Measurements from ENCODE around the gene UFC1.

The UFC1 gene

GRCh38 chr1:161153682-161154337 lies at the start of gene UFC1:
Gene UFC1, plus strand, starts transcription at chr1:161153978. Its CDS starts 20 bp downstream, at chr1:161153998.
- H2AFZ ChIP-seq (ENCODE audit: low read depth): peak within 1 kb of the TSS; percentile 78
- H3K27me3 ChIP-seq (ENCODE audit: insufficient read depth, low read depth): no peaks in the 10 kb centered on the region
- H3K36me3 ChIP-seq (ENCODE audit: insufficient read depth): no peaks in the 10 kb centered on the region
- peak within 1 kb of the TSS; percentile 52 for H3K4me2 ChIP-seq
- H4K20me1 ChIP-seq (ENCODE audit: insufficient read depth): no peaks in the 10 kb centered on the region
- H3K27ac ChIP-seq: peak within 1 kb of the TSS; percentile 88
- H3K79me2 ChIP-seq (ENCODE audit: insufficient read depth, low read depth): peaks cover 19% of the 10 kb centered on the region; the same call in 1 of the 2 replicates
- peak within 1 kb of the TSS; percentile 99 for H3K4me3 ChIP-seq (IDR thresholded peaks at IDR 0.05; ENCODE audit: insufficient read depth, low read depth, low read length)
- H3K4me1 ChIP-seq (ENCODE audit: low read depth, poor library complexity, severe bottlenecking): peaks cover 30% of the 10 kb centered on the region
- TF ChIP-seq CTCF (conservative IDR thresholded peaks at IDR 0.05; ENCODE audit: low read depth, low read length): no peak
- H3K9ac ChIP-seq: peak within 1 kb of the TSS; percentile 89

- Histone ChIP-seq H3K27ac (no peak overlapping the region), H3K4me1 (ENCODE audit: low read depth, poor library complexity, severe bottlenecking) (peaks cover 5% of the 10 kb centered on the region), H3K4me2 (no peak overlapping the region), H3K4me3 (IDR thresholded peaks at IDR 0.05; ENCODE audit: insufficient read depth, low read depth, low read length) (no peak overlapping the region), H2AFZ (ENCODE audit: low read depth) (no peak overlapping the region), H4K20me1 (ENCODE audit: insufficient read depth) (peaks cover 20% of the 10 kb centered on the region; the same call in 1 of the 2 replicates), H3K9ac (no peak overlapping the region), H3K79me2 (ENCODE audit: insufficient read depth, low read depth) (peaks cover 88% of the 10 kb centered on the region), H3K27me3 (ENCODE audit: insufficient read depth, low read depth) (no peaks in the 10 kb centered on the region), H3K36me3 (ENCODE audit: insufficient read depth) (no peaks in the 10 kb centered on the region; the same call in 1 of the 2 replicates)
- TF ChIP-seq CTCF (conservative IDR thresholded peaks at IDR 0.05; ENCODE audit: low read depth, low read length): no peak
These were observed 47.3 kb upstream of the UFC1 start for GRCh38 chr1:161106431-161106830.

GRCh38 chr1:161111117-161111516 lies 42.7 kb upstream of the UFC1 start:
- Histone ChIP-seq H3K27ac (no peak overlapping the region), H3K4me2 (no peak overlapping the region), H3K79me2 (ENCODE audit: insufficient read depth, low read depth) (peaks cover 95% of the 10 kb centered on the region), H3K9ac (no peak overlapping the region), H2AFZ (ENCODE audit: low read depth) (no peak overlapping the region), H3K4me3 (IDR thresholded peaks at IDR 0.05; ENCODE audit: insufficient read depth, low read depth, low read length) (no peak overlapping the region), H3K36me3 (ENCODE audit: insufficient read depth) (no peaks in the 10 kb centered on the region; the same call in 1 of the 2 replicates), H4K20me1 (ENCODE audit: insufficient read depth) (peaks cover 45% of the 10 kb centered on the region), H3K27me3 (ENCODE audit: insufficient read depth, low read depth) (no peaks in the 10 kb centered on the region), H3K4me1 (ENCODE audit: low read depth, poor library complexity, severe bottlenecking) (peaks cover 45% of the 10 kb centered on the region)
- no peak for TF ChIP-seq CTCF (conservative IDR thresholded peaks at IDR 0.05; ENCODE audit: low read depth, low read length)

- Histone ChIP-seq H3K4me1 (ENCODE audit: low read depth, poor library complexity, severe bottlenecking) (peaks cover 49% of the 10 kb centered on the region), H3K4me2 (no peak overlapping the region), H3K9ac (no peak overlapping the region), H3K27me3 (ENCODE audit: insufficient read depth, low read depth) (no peaks in the 10 kb centered on the region), H3K79me2 (ENCODE audit: insufficient read depth, low read depth) (peaks cover 95% of the 10 kb centered on the region), H3K4me3 (IDR thresholded peaks at IDR 0.05; ENCODE audit: insufficient read depth, low read depth, low read length) (no peak overlapping the region), H2AFZ (ENCODE audit: low read depth) (no peak overlapping the region), H3K36me3 (ENCODE audit: insufficient read depth) (no peaks in the 10 kb centered on the region; the same call in 1 of the 2 replicates), H3K27ac (no peak overlapping the region), H4K20me1 (ENCODE audit: insufficient read depth) (peaks cover 45% of the 10 kb centered on the region)
- no peak for TF ChIP-seq CTCF (conservative IDR thresholded peaks at IDR 0.05; ENCODE audit: low read depth, low read length)
These were observed 42.3 kb upstream of the UFC1 start for GRCh38 chr1:161111527-161111926.

All from KMS-11 (cell line).